GM23338 (cell line): ENCODE measurements around the gene ADAMTS17.

Source experiments
- CREB1 ChIP-seq: fragments of 250-450 bp; sonication (Bioruptor Pico); IDR thresholded peaks from 2 replicates; pipeline ENCODE4 v1.5.0; 2020; ENCODE audit warnings: low read depth, mild to moderate bottlenecking, moderate library complexity
- CTCF ChIP-seq, 2 experiments: fragments of 200-600 bp in 1 of 2; sonication (generic) in 1 of 2; conservative IDR thresholded peaks; 2 replicates each; pipeline versions ENCODE4 v1.5.1 to v1.6.1; 2016 to 2017; ENCODE audit warnings: antibody characterized with exemption in 2 of 2, low read depth in 2 of 2, mild to moderate bottlenecking in 2 of 2, moderate library complexity in 1 of 2
- EZH2 ChIP-seq: fragments of 200-600 bp; sonication (generic); IDR thresholded peaks from one replicate; pipeline ENCODE4 v1.8.0; 2017; ENCODE audit warnings: antibody characterized with exemption, mild to moderate bottlenecking, low read depth; ENCODE audit not compliant: unreplicated experiment
- EZH2phosphoT487 ChIP-seq: fragments of 200-600 bp; sonication (generic); IDR thresholded peaks from one replicate; pipeline ENCODE4 v1.8.1; 2018; ENCODE audit warnings: antibody characterized with exemption; ENCODE audit not compliant: unreplicated experiment
- JUNB ChIP-seq: IDR thresholded peaks from one replicate; pipeline ENCODE4 v1.6.1; 2016; ENCODE audit warnings: antibody characterized with exemption; ENCODE audit not compliant: unreplicated experiment
- NANOG ChIP-seq: IDR thresholded peaks from 2 replicates; pipeline ENCODE4 v1.6.1; 2016; ENCODE audit warnings: antibody characterized with exemption, borderline replicate concordance
- POLR2AphosphoS5 ChIP-seq: IDR thresholded peaks from 2 replicates; pipeline ENCODE4 v1.6.1; 2016; ENCODE audit warnings: antibody characterized with exemption, low read depth
- REST ChIP-seq: IDR thresholded peaks from one replicate; pipeline ENCODE4 v1.6.1; 2018; ENCODE audit warnings: antibody characterized with exemption; ENCODE audit not compliant: unreplicated experiment
- STAT1 ChIP-seq: IDR thresholded peaks from one replicate; pipeline ENCODE4 v1.6.1; 2016; ENCODE audit warnings: antibody characterized with exemption; ENCODE audit not compliant: unreplicated experiment
- ZNF114 ChIP-seq: fragments of 250-450 bp; sonication (Bioruptor Pico); IDR thresholded peaks from 2 replicates; pipeline ENCODE4 v1.5.0; 2020; ENCODE audit warnings: mild to moderate bottlenecking, moderate library complexity
- ZNF331 ChIP-seq: fragments of 250-450 bp; sonication (Bioruptor Pico); IDR thresholded peaks from 2 replicates; pipeline ENCODE4 v1.5.0; 2020; ENCODE audit warnings: low read depth, mild to moderate bottlenecking, moderate library complexity

DNA sequence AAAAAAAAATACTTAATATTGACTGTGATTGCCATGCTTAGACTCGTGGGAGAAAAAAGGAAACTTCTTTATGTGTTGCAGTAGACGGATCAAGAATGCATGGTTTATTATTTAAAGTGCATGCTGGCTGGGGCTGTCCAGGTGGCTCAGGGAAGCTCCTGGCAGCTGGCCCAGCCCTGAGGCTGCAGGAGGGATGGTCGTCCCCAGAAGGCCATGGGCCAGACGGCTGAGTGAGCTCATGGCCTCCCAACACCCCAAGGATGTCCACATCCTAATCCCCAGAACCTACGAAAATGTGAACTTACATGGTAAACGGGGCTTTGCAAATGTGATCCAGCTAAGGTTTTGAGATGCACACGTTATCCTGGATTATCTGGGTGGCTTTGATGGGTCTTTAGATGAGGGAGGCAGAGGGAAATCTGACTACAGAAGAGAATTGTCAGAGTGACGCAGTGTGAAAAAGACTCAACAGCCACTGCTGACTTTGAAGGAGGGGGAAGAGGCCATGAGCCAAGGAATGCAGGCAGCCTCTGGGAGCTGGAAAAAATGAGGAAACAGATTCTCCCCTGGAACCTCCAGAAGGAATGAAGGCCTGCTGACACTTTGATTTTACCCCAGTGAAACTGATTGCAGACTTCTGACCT lies 29.8 kb downstream of the ADAMTS17 start:
- no peak for TF ChIP-seq EZH2
- TF ChIP-seq POLR2AphosphoS5 = no peak
- no peak for TF ChIP-seq JUNB
- TF ChIP-seq CTCF (conservative IDR thresholded peaks at IDR 0.05; ENCODE audit: low read depth in 2 of 2) = no peak
- no peak for TF ChIP-seq CREB1 (CRISPR knock-in tag)
- TF ChIP-seq EZH2phosphoT487 = no peak
- no peak for TF ChIP-seq REST
- TF ChIP-seq ZNF331 = no peak
- TF ChIP-seq STAT1 = no peak
- TF ChIP-seq ZNF114 (CRISPR knock-in tag) = no peak
- TF ChIP-seq NANOG = no peak
